ENCODE data around the gene HIPK3.
A peak's percentile ranks its signal among the peaks of the same experiment; 100 is the strongest.
"Not testable (repeated sequence)": the region's sequence is repeated elsewhere in the genome, so short reads cannot be mapped to it uniquely, and the experiment has no call there.

Gene HIPK3

GRCh38 chr11:33259869-33260268, 2.7 kb downstream of the HIPK3 start:
- no peak for DNase-seq

- DNase-seq: not testable (repeated sequence)
These were observed 4.2 kb downstream of the HIPK3 start for GRCh38 chr11:33261350-33261749.

- peak; percentile 49 for DNase-seq
These were observed 4.9 kb downstream of the HIPK3 start for GRCh38 chr11:33262011-33262645.

GRCh38 chr11:33263549-33263948, 6.4 kb downstream of the HIPK3 start:
- DNase-seq: no peak

DNA sequence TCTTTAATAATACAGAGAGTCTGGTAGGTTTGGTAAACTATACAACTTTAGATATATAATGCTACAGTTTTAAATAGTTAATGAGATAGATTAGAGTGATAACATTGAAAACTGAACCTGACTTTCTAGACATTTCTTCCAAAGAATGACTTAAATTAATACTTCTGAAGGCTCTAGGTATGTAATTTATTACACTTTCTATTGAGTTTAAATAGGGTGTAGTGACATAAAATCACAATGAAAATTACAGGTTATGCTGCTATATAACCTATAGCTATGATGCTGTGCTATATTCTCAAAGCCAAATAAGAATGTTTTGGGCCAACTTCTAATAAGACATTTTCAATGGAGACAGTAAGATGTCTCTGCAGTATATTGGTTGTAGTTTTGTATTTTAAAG, 7.7 kb downstream of the HIPK3 start:
- DNase-seq: no peak

- no peak for DNase-seq
These were observed 9.4 kb downstream of the HIPK3 start for GRCh38 chr11:33266393-33267215.

DNA sequence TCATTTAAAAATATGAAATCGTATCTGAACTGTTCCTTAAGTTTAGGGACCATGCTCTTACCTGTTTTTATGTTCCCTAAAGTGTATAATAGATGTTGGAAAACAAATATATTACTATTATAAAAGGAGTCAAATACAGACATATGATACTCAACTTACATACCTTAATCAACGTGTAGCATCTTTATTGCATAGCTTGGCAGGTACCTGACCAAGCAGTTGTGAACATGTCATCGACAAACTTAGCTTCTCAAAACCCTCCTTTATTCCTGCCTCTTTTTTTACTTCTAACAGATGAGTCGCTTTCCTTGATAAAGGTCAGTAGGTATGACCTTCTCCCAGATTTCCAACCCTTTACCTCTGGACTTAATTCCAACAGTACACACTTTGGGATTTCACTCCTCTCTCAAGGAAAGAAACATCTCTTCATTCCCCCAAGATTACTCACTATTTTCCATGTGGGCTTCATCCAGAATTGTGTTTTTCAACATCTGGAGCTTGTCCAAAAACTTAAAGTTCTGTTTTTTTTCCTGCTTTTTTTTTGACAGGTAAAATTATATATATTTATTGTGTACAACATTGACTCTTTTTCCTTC, 11.9 kb downstream of the HIPK3 start:
- DNase-seq: no peak

DNA sequence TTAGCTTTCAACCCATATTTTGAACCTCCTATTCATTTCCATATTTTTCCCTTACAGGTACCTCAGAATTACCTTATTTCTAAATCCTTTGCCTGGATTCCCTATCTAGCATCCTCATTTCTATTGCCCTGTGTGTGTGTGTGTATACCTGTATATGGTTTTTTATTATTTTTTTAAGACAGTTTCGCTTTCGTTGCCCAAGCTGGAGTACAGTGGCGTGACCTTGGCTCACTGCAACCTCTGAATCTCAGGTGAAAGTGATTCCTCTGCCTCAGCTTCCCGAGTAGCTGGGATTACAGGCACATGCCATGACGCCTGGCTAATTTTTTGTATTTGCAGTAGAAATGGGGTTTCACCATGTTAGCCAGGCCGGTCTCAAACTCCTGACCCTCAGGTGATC, 12.6 kb downstream of the HIPK3 start:
- no peak for DNase-seq

GRCh38 chr11:33271059-33271458, 13.9 kb downstream of the HIPK3 start:
- DNase-seq: no peak

GRCh38 chr11:33272338-33273107, 15.3 kb downstream of the HIPK3 start:
- no peak for DNase-seq

- no peak for DNase-seq
These were observed 16.5 kb downstream of the HIPK3 start for GRCh38 chr11:33273656-33274055.

- no peak for DNase-seq
These were observed 23.2 kb downstream of the HIPK3 start for GRCh38 chr11:33280411-33280810.

DNA sequence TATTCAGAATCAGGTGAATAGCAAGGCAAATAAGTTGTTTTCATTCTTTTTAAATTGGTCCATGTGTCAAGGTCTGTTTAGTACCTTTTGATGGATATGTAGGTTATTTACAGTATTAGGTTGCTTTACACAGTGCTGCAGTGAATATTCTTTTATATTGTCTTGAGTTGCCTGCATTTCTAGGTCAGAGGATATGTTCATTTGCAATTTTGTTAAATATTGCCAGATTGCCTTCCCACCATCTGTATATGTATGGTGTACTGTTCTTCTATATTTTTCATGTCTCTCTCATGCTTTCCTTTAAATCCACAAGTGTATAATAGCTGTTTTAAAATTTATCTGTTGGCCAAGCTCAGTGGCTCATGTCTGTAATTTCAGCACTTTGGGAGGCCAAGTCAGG, 24.6 kb downstream of the HIPK3 start:
- DNase-seq: no peak

GRCh38 chr11:33284818-33285217, 27.6 kb downstream of the HIPK3 start:
- DNase-seq: no peak

- no peak for DNase-seq
These were observed 33.1 kb downstream of the HIPK3 start for GRCh38 chr11:33290319-33290718.

DNA sequence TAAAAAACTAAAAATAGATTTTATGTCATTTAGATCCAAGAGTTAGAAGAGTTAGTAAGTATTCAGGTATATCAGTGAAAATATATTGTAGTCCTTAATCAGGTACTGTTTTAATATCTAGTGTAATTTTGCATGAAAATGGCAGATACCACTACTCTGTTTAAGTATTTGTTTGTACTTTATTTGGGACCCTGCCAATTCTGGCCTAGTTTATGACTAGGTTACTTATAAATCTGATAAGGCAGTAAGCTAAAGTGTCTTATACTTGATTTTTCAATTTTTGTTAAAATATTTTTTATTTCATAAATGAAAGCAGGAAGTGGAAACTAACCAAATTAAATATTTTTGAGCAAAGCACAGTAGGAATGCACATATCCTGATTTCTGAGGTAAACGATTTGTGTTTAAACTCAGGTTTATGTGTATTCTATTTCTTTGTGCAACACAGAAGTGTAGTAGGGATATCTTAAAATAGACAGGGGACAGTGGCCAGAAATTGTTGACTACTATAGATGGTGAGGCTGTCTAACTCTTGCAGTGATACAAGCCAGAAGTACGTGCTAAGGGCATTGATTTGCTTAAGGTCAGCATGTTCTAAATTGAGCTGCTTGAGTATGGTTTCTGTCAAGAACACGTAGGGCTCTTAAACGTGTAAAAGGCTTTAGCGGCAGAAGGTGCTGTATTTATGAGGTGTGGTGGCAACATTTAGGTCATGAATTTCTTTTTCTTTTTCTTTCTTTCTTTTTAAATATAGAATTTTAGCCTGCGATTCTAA, 34.0 kb downstream of the HIPK3 start:
- DNase-seq: no peak

- DNase-seq: no peak
These were observed 35.1 kb downstream of the HIPK3 start for GRCh38 chr11:33292311-33292710.

DNA sequence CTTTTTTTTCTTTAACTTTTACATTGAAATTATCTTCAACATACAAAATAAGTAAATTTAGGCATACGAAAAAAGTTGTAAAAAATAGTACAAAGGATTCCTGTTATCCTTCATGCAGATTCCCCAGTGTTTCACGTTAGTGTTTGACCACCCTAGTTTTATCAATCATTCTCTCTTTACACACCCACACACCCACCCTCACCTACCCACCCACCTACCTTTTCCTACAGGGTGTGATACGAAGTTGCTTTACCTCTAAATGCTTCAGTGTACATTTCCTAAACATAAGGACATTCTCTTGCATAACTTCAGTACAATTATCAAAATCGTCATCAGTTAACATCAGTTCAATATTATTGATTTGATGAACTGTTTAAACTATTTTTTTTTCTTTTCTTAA, 37.0 kb downstream of the HIPK3 start:
- DNase-seq: no peak

GRCh38 chr11:33294797-33295196, 37.6 kb downstream of the HIPK3 start:
- no peak for DNase-seq

DNA sequence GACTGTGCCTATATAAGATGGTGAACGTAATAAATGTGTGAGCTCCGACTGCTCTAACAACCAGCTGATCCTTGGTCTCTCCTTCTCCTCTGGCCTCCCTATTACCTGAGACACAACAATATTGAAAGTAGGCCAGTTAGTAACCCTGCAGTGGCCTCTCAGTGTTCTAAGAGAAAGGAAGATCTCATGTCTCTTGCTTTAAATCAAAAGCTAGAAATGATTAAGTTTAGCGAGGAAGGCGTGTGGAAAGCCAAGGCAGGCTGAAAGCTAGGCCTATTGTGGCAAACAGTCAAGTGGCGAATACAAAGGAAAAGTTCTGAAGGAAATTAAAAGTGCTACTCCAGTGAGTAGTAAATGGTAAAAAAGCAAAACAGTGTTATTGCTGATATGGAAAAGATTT, 39.5 kb downstream of the HIPK3 start:
- DNase-seq: no peak

DNA sequence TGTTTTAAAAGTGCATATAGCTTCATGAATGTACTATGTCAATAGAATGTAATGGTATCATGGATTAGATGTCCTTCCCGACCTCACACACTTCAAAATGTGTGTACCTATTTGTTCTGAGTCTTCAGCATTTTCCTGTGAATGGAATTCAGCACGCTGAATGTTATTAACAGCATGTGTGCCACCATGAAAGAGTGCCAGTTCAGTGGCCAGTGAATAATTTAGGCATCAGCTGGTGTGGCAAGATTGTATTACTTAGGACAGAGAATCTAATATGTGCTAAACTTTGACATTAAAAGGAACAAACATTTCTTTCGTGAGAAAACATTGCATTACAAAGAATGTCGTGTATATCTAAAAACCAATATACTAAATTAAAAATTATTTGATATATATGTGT, 46.4 kb downstream of the HIPK3 start:
- no peak for DNase-seq

GRCh38 chr11:33306821-33307220, 49.6 kb downstream of the HIPK3 start:
- DNase-seq: not testable (repeated sequence)

GRCh38 chr11:33307984-33308383, 50.8 kb downstream of the HIPK3 start:
- DNase-seq: no peak

All from NCI-H2171 (cell line).